ENCODE results near the gene SNED1.

SNED1 gene

DNA sequence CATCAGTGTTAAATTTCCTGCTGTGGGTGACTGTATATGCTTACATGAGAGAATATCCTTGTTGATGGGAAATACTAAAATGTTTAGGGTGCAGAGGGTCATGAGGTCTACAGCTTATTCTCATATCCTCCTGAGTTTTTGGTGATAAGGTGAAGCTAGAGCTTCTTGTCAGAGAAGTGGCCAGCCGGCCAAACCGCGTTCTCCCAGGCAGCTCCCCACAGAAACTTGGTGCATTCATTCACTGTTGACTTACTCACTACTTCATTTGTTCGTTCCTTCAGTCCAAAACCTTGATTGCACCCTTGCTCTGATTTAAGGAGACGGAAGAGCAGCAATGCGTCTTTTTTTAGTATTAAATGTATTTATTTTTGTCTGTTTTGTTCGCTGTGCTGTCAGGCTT lies 8.7 kb downstream of the SNED1 start:
- DNase-seq, result no peak

DNA sequence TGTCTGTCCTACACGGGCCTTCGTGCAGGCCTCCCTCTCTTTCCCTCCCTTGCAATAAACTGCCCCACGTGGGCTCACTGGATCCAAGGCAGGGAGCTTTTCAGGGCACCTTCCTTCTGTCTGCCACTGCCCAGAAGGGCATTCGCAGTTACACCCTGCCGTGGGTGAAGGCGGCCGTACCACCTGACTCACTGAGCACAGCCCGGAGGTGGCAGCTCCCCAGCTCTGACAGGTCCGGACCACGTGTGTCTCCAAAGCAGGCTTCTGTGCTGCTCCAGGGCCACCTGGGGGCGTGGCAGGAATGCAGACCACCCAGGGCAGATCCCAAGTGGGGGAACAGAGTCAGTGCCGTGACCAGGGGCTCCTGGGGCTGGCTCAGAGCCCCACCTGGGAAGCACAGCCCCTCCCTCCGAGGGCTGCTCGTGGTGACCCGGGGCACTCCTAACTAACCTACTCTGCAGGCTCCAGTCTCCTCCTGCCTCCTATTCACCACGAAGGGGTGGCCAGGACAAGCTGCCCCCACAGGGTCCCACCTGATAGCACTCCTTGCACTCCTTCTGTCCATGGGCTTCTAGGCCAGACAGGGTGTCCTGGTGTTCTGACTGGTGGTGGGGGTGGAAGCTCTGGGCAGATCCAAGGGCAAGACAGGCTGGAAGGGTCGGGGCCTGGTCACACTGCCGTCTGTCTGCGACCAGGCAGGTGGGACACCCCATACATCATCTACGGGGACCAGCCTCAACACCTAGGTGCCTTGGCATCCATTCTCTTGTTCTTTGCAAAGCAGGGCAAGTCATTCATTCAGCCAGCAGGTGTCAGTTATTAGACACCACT lies 9.7 kb downstream of the SNED1 start:
- no peak for DNase-seq

DNA sequence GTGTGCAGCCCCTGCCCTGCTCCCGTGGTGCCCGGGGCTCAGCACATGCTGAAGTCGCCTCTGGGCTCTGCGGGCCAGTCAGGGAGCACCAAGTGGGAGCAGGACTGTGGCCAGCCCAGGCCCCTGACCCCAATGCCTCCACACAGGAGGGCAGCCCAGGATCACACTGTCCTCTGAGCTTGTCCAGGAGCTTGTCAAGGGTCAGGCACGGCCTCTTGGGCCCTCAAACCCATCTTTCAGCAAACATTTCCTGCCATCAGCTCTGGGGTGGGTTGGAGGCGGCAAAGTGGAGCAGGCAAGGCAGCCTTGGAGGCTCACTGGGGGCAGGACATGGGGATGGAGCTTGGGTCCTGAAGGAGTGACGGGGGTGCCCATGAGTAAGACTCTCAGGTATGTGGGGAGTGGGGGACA lies 10.3 kb downstream of the SNED1 start:
- no peak for DNase-seq

DNA sequence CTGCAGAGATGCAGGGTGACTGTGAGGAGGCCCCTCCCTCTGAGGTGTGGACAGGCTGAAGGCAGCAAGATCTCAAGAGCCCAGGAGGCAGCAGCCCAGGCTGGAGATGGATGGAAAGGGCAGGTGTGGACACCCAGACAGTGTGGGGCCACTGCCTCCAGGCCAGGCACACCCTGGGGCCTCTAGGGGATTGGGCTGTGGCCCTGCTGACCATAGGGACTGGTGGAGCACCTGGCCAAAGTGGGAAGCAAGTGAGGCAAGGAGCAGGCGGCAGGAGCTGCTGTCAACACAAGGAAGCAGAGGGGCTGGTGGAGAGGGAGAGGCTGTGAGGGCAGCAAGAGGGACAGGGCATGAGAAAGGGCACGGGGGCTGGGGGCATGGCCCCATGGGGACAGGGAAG lies 10.8 kb downstream of the SNED1 start:
- no peak for DNase-seq

DNA sequence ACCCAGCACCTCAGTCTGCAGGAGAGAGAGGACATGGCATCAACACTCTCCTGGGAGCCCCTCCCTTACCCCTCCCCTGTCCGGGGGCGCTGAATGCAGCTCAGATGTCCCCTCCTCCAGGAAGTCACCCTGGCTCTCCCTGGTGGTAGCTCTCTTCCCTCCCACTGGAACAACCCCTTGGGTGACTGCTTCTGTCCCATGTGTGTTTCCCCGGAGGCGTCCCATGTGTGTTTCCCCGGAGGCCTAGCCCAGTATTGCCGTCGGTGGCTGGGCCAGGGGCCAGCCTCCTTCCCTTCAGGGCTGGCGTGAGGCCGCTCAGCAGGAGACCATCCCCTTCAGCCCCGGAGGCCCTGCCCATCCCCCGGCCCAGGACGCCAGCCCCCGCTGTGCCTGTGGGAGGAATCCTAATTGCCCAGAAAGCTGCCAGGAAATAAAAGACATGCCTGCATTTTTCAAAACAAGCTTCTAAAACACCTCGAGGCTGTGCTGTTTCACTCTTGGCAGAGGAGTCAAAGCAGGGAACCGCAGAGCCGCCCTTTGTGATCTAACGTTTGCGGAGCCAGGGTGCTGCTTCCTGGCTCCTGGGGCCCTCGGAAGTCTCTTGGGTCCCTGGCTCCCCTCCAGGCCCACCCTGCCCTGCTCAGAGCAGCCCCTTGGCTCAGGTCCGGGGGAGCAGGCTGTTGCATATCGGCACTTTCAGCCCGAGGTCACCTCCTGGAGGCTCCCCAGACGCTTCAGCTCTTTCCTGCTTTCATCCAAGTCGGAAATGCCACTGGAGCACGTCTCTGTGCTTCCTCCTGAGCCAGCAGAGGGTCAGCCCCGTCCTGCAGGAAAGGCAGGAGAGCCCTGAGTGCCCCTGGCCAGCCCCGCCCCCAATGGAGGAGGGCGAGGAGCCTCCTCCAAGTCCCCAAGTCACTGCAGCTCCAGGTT lies 11.4 kb downstream of the SNED1 start:
- DNase-seq, result peak in 2 of 4 experiments; percentile 20 to 44

DNA sequence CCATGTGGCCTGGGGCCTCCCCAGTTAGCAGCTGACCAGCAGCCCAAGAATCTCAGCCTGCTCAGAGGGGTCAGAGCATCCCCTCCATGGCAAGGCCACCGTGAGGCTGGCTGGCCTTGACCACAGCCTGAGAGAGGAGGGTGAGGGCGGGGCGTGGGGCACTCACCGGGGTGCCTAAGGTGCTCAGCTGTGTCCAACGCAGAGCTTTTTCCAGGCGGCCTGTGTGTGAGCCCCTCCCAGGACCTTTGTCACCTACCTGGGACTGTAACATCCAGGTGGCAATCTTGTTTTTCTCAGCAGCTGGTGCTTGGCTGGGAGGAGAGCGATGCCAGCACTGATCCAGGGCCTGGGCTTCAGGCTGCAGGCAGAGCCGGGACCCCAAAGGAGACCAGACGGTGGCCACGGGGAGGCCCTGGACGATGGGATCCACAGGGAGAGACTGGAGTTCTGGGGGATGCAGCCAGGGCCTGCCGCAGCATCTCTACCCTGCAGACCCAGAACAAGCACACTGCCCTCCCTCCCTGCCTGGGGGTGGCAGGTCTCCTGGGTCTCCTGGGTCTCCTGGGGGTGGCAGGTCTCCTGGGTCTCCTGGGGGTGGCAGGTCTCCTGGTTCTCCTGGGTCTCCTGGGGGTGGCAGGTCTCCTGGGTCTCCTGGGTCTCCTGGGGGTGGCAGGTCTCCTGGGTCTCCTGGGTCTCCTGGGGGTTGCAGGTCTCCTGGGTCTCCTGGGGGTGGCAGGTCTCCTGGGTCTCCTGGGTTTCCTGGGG lies 12.3 kb downstream of the SNED1 start:
- no peak for DNase-seq

DNA sequence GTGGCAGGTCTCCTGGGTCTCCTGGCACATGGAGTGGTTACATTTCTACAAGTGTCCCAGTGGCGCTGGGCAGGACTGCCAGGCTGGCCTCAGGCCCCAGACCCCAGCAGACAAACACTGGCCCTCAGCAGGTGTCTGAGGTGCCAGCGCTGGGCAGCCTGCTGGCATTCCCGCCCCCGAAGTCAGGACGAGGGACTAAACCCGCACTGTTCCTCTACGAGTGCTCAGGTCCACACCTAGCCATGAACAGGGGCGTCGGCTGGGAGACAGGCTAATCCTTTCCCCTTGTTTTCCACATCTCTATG lies 12.8 kb downstream of the SNED1 start:
- no peak for DNase-seq

DNA sequence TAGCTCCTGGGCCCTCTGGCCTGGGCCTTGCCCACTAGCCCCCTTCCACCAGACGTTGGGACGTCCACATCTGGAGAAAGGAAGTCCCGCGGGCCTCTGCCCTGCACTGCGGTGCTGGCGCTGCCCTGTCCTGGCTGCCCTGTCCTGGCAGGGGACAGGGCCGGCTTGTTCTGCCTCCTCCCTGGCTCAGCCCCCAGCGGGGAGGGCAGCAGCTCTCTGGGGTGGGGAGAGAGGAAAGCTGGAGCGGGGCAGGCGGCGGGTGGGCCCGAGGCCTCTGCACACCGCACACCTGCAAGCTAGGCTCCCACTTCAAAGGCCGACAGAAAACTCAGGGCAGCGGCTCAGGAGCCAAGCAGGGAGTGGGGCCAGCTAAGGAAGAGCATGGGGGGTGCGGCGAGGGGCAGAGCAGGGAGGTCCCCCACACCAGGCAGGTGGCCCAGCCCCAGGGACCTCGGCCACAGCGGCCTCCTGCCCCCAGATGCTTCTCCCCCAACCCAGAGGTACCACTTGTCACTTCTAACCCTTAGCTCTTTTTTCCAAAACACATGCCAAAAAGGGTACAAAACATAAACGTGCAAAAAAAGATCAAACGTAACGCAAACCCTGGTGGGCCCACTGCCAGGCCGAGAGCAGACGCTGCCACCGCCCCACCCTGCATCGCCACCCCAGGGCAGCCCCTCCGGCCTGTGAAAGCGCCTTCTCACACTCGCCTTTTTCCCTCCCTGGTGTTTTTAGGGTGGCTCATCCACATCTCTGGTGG lies 13.5 kb downstream of the SNED1 start:
- no peak for DNase-seq

DNA sequence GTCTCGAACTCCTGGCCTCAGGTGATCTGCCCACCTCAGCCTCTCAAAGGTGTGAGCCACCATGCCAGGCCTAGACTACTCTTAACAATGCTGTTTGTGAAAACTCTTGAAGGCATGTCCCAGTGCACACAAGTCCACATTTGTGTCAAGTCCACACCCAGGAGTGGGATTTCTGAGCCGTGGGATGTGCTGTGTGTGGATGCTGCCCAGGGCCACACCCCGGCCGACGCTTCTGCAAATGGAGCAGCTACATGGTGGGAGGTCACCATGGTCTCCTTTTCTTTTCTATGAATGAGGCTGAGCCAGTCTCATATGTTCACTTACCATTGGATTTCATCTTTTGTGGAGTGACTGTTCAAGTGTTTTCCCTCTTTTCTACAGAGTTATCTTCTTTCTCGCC lies 15.8 kb downstream of the SNED1 start:
- DNase-seq, result no peak

DNA sequence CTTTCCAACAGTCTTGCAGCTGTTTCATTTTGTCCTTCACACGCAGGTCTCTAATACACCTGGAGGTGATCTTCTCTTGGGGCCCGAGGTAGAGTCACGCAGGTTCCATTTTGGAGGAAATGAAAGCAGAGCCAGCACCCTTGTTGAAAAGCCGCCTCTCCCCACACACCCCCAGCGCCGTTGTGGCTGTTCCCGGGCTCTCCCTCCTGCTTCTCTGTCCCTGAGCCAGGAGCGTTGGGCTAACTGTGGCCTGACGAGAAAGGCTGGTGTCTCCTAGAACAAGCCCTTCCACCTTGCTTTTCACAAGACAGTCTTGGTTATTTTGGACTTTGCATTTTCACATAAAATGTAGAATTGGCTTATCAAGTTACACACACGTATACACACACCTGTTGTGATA lies 16.3 kb downstream of the SNED1 start:
- no peak for DNase-seq

DNA sequence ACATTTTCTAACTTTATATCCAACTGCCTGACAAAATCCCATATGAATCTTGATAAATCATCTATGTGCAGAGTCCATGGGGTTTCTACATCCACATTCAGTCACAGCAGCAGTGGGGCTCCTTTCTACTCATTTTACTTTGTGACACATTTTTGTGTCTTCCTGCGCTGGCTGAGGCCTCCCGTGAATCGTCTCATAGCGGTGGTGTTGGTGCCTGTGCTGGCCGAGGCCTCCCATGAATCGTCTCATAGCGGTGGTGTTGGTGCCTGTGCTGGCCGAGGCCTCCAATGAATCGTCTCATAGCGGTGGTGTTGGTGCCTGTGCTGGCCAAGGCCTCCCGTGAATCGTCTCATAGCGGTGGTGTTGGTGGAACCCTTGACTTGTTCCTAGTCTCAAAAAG lies 17.0 kb downstream of the SNED1 start:
- DNase-seq, result no peak

DNA sequence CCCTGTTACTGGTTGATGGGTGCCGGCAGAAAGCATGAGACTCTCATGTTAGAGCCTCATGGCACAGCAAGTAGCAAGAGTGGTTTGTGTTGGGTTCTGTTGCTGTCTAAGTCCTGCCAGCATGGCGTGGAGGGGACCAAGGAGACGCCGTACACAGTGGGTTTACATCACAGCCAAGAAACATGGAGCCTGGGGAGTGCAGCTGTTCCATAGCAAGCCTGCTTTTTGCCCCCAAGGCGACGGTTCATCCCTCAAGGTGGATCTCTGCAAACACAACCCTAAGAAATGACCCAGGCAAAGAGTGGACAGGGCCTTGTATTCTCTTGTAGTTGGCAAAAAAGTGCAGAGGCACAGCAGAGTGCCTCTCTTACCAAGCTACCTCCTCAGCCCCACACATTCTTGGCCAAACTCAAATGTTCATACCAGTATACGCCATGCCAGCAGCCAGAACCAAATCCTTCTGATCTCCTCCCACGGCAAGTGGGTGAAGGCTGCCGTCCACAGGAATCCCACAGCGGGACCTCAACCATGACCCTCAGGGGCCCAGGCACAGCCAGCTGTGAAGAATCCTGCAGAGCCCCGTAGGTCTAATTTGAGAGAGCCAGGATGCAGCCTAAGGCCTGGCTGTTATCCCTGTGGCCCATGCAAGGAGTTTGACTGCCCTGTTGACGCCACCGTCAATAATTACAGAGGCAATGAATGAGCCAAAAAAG lies 19.0 kb downstream of the SNED1 start:
- DNase-seq, result no peak

DNA sequence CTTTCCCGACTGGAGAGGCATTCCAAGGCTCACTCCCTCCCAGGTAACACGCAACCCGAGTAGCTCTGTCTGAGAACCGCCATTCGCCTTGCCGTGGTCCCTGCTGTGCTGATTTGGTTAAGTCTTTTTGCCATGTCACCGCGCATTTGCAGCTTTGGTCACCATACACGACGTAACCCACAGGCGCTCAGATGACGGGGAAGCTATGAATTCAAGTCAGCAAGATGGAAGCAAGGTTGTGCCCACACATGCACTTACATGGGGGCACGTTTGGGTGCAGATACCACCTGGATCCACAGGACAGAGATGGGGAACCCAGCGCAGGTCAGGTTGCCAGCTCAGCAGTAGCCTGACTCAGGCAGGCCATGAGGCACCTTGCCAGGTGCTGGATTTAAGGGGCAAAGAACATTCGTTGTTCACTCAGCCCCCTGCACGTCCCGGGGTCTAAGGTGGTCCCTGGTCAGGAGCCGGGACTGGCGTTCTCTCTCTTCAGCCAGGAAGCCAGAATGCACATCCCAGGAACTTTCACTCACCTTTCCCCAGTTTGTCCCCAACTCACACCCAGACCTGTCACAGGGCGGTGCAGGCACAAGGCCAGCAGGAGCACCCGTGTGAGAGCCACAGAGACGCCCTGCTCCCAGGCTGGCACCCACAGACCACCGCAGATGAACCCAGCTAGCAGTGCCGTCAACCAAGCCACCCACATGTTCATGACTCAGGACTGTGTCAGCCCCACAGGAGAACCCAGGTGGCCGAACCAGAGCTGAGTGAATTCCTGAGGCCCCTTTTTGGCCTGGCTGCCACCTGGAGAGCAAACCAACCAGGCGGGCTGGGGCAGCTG lies 19.9 kb downstream of the SNED1 start:
- no peak for DNase-seq

DNA sequence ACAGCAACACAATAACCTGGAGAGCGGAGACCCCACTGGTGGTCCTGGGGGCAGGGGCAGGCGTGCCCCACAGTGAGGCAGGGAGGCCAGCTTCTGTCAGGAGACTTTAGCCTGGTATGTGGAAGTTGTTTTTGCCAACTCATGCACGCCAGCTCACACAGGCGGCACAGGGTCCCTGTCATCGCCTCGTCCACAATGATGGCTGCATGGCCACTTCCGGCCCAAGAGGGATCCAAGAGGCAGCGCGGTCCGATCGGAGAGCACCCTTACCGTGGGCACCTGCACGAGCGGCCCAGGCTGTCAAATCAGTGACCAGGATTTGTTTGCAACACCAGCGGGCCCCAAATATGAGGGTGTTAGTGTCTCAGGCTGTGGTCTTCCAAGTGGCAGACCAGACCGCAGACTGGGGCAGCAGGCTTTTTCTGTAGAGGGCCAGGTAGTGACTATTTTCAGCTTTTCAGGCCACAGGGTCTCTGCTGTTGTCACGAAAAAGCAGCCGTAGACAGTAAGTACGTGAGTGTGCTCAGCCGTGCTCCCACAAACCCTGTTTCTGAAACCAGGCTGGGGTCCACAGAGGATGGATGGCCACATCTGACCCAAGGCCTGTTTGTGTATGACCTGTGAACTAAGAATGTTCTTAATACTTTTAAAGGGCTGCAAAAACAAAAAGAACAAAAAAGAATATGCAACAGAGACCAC lies 21.2 kb downstream of the SNED1 start:
- DNase-seq, result no peak

DNA sequence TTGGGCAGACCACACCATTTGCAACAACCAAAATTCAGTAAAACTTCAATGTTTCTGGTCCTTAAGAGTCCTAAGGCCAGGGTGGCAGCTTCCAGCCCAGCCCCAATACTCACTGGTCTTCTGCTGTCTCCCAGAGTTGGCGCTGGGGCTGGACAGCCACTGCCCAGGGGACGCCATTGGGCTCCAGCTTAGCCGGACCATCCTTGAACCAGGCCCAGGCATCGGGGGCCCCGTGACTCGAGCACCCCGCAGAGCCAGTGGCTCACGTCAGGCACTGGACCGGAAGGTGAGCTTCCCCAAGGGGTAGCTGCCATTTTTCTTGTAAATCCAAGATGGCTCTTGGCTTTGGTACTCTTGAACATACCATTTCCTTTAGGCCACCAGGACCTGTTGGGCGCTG lies 21.8 kb downstream of the SNED1 start:
- DNase-seq, result no peak

DNA sequence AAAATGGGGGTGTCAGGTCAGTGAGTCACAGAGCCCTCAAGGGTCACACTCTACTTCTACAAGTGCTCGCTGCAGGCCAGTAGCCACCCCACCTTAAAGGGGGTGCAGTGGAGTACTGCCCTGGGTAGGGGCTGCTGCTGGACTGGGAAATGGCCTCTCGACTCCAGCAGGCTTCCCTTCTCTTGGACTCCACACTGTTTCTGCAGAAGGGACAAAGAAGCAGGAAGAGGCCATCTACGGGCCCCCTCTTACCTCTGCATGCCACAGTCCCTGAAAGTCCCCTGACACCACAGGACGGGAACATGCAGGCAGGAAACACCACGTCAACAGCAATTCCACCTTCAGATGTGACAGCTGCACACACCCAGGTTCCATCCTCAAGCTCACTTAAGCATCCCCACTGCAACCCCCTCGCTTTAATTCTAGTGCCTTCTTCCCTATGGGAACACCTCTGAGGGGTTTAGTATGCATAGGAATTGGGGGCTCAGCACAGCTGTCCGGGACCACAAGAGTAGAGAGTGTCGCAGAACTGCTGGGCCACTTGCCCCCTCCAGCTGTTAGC lies 22.3 kb downstream of the SNED1 start:
- DNase-seq, result no peak

DNA sequence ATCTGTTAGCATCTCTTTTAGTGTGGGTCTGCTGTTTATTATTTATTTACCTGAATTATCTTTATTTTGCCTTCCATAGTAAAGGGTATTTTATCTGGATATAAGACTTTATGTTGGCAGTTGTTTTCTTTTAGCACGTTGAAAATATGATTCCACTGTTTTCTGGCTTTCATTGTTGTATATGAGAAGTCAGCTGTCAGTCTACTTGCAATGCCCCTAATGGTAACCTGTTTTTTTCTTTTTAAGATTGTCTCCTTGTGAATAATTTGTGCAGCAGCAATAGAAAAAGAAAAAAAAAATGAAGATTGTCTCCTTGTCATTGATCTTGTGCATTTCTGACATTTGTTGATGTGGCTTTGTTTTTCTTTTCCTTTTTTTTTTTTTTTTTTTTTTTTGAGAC lies 27.2 kb downstream of the SNED1 start:
- no peak for DNase-seq

DNA sequence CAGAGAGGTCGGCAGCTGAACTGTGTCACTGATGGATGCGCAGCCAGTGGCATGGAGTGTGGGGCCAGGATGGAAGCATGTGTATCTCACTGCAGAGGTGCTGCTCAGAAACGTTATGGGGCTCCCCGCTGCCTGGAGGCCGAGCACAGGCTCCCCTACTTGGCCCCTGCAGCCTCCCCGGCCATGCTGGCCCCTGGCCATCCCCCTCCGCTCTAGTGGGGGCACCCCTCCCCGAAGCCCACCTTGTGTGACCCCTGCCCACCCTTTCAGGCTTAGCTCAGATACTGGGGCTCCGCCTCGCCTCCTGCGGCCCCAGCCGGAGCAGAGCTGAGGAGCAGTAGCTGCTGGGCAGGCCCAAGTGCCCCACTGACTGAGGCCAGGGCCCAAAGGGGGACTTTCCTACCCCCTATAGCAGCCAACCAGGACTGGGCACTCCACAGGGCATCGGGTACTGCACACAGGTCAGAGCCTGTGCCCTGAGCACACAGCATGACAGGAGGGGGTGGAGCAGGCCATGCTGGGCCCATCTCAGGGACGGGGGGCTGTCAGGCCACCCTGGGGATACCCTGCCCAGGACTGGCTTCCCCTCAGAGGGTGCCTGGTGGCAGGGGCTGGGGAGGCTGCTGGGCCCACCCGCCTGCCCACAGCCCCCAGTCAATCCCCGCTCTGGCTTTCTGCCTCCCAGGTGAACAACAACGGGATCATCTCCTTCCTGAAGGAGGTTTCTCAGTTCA lies 31.3 kb downstream of the SNED1 start:
- no peak for DNase-seq

DNA sequence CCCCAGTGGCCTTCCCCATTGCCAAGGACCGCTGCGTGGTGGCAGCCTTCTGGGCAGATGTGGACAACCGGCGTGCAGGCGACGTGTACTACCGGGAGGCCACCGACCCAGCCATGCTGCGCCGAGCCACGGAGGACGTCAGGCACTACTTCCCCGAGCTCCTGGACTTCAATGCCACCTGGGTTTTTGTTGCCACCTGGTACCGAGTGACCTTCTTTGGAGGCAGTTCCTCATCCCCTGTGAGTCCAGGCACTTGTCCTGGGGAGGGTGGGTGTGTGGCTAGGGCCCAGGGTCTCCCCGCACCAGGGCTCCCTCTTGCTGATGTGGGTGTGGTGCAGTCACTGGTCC lies 31.9 kb downstream of the SNED1 start:
- no peak for DNase-seq

DNA sequence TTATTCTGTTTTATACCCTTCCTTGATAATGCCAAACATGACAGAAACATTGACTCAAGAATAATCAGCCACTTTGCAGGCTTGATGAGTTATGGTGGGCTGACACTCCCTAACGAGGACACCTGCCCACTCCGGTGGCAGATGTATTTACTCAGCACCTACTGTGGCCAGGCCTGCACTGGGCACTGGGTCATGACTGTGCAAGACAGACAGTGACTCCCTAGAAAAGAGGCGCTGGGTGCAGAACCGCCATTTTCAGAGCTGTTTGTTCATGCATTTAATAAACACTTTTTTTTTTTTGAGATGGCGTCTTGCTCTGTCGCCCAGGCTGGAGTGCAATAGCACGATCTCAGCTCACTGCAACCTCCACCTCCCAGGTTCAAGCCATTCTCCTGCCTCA lies 32.5 kb downstream of the SNED1 start:
- no peak for DNase-seq
